B cell (primary cell): ENCODE results near the gene SOX15.

Experiments used
- CTCF ChIP-seq: fragments of 200-600 bp; IDR thresholded peaks from one replicate; pipeline ENCODE4 v1.8.0; 2022; ENCODE audit warnings: antibody characterized with exemption, mild to moderate bottlenecking
- EZH2 ChIP-seq: IDR thresholded peaks from 2 replicates; pipeline ENCODE4 v1.6.1; 2012; ENCODE audit warnings: borderline replicate concordance, low read depth, mild to moderate bottlenecking, moderate library complexity, low read length; ENCODE audit not compliant: insufficient read depth, poor library complexity, severe bottlenecking

GRCh38 chr17:7633093-7633492 lies 43.2 kb upstream of the SOX15 start:
- TF ChIP-seq CTCF (no peak), EZH2 (no peak)
